HG02623 (cell line): ENCODE data around the gene MIDN.
"Not testable (repeated sequence)": the region's sequence is repeated elsewhere in the genome, so short reads cannot be mapped to it uniquely, and the experiment has no call there.

Experiments
- ATAC-seq: cut with Tn5 transposase; IDR thresholded peaks from one replicate; pipeline ENCODE4 v1.9.1; 2021; ENCODE audit warnings: moderate library complexity; ENCODE audit not compliant: unreplicated experiment

MIDN gene

DNA sequence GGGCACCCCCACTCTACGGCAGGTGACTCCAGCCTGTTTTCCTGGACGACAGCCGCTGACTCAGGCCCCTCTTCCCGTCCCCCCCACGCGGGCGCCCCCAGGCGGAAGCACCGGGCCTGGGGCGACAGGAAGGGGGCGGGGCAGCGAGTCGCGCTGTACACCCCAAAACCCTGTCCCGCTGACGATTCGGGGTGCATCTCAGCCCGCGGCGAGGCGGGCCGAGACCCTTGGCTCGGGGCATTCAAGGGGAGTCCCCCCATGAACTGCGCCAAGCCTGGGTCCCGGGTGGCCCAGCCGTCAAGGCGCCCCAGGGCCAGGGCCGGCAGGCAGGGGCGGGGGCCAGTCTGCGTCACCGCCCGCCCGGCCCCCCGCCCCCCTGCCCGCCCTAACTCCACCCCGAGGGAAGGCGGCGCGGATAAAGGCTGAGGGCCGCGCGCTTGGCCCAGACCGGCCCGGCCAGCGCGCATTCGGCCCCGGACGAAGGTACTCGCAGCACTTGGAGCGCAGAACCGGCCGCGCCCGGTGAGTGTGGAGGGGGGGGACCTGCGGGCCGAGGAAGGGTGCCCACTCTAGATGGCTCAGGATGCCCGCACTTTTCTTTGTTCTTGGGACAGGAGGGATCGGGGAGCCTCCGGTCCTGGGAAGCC is at the start of gene MIDN:
Gene MIDN (plus strand): TSS at position 445 of the 647 bp plus-strand sequence. CDS start 1,714 bp downstream, outside the sequence.
- ATAC-seq = peak; percentile 5

DNA sequence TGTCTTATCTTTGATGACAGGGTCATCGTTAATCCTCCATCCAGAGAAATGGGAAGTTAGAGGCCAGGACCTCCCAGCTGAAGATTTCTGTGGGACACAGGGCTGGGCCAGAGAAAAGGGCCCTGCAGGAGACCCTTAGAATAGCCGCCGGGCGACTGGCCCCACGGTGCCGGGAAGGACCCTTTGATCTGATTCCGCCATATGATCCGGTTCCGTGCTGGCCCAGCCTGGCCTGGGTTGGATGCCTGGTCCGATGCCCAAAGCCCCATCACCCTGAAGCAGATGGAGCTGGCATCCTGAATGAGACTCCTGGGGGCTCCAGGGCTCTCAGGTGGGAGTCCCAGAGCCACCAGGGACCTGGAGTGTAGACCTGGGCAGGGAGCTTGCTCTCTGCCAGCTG is 48.9 kb upstream of the MIDN start:
- ATAC-seq = no peak

DNA sequence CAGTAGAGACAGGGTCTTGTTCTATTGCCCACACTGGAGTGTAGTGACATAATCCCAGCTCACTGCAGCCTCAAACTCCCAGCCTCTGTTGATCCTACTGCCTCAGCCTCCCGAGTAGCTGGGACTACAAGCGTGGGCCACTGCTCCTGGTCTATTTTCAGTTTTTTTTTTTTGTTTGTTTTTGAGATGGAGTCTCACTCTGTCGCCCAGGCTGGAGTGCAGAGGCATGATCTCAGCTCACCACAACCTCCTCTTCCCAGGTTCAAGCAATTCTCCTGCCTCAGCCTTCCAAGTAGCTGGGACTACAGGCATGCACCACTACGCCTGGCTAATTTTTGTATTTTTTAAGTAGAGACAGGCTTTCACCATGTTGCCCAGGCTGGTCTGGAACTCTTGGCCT is 47.8 kb upstream of the MIDN start:
- not testable (repeated sequence) for ATAC-seq

DNA sequence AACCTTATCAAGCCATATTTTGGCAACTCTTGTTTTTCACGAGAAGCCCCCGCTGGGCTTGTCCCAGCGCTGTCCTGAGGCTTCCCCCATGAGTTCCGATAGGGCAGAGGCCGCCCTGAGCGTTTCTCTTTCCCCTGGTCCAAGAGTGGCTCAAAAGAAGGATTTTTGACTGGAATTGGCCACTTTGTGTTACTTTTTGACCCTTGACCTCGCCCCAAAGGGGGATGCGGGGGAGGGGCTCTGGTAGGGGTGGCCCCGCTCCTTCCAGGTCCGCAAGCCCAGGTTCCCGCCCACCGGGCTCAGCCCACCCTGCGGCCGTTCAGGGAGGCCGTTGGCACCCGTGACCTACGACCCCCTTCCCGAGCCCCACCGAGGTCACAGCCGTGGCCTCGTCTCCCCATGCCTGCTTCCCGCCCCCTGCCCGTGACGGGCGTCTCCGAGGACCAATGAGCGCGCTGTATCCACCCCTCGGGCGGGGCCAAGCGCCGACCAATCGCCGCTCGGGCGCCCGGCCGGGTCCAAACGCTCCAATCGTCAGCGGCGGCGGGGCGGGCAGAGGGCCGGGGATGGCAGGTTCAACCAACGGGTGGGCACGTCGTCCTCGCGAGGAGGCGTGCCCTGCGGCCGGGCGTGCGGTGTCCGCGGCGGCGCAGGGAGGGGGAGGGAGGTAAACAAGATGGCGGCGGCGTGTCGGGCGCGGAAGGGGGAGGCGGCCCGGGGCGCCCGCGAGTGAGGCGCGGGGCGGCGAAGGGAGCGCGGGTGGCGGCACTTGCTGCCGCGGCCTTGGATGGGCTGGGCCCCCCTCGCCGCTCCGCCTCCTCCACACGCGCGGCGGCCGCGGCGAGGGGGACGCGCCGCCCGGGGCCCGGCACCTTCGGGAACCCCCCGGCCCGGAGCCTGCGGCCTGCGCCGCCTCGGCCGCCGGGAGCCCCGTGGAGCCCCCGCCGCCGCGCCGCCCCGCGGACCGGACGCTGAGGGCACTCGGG is 43.0 kb upstream of the MIDN start, which contains the start of gene STK11:
Gene STK11 (plus strand): TSS at position 665 of the 986 bp plus-strand sequence. CDS start 1,136 bp downstream, outside the sequence.
- ATAC-seq = peak; percentile 82

DNA sequence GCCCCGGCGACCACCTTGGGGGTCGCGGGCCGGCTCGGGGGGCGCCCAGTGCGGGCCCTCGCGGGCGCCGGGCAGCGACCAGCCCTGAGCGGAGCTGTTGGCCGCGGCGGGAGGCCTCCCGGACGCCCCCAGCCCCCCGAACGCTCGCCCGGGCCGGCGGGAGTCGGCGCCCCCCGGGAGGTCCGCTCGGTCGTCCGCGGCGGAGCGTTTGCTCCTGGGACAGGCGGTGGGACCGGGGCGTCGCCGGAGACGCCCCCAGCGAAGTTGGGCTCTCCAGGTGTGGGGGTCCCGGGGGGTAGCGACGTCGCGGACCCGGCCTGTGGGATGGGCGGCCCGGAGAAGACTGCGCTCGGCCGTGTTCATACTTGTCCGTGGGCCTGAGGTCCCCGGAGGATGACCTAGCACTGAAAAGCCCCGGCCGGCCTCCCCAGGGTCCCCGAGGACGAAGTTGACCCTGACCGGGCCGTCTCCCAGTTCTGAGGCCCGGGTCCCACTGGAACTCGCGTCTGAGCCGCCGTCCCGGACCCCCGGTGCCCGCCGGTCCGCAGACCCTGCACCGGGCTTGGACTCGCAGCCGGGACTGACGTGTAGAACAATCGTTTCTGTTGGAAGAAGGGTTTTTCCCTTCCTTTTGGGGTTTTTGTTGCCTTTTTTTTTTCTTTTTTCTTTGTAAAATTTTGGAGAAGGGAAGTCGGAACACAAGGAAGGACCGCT is 42.1 kb upstream of the MIDN start:
- ATAC-seq = no peak

DNA sequence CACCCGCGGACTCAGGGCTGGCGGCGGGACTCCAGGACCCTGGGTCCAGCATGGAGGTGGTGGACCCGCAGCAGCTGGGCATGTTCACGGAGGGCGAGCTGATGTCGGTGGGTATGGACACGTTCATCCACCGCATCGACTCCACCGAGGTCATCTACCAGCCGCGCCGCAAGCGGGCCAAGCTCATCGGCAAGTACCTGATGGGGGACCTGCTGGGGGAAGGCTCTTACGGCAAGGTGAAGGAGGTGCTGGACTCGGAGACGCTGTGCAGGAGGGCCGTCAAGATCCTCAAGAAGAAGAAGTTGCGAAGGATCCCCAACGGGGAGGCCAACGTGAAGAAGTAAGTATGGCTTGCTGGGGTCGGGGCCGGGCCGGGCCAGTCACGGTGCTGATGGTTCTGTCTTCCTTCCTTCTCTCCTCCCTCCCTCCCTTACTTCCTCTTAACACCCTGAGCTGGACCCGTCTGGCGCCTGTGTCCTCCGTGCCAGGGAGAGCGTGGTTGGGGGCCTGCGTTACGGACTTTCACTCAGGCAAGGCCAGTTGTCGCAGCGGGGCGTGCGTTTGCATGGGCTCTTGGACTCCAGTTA is 41.4 kb upstream of the MIDN start:
- no peak for ATAC-seq

DNA sequence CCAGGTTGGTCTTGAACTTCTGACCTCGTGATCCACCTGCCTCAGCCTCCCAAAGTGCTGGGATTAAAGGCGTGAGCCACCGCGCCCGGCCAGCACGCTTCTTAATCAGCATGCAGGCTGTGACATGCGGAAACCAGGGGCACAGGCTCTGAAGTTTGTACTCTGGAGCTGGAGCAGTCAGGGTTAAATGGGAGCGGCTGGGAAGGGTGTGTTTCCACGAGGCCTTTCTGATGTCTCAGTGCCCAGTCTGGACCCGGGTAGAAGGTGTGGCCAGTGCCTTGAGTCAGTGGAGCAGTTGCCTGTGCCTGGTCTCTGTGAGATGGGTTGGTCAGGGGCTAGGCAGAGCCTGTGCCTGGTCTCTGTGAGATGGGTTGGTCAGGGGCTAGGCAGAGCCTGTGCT is 39.6 kb upstream of the MIDN start:
- ATAC-seq = not testable (repeated sequence)

DNA sequence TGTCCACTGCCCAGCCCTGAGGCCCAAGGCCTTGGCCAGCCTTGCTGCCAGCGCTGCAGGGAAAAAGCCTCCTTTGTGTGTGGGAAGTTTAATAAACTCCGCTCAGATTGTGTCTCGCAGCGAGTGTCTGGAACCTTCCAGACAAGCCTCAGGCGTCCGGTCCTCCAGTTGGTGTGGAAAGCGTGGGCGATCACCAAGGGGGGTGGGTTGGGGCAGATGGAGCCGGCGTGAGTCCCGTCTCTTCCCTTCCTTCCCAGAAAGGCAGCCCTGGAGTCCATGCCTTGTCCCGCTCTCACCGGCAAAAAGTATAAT is 38.2 kb upstream of the MIDN start:
- no peak for ATAC-seq

DNA sequence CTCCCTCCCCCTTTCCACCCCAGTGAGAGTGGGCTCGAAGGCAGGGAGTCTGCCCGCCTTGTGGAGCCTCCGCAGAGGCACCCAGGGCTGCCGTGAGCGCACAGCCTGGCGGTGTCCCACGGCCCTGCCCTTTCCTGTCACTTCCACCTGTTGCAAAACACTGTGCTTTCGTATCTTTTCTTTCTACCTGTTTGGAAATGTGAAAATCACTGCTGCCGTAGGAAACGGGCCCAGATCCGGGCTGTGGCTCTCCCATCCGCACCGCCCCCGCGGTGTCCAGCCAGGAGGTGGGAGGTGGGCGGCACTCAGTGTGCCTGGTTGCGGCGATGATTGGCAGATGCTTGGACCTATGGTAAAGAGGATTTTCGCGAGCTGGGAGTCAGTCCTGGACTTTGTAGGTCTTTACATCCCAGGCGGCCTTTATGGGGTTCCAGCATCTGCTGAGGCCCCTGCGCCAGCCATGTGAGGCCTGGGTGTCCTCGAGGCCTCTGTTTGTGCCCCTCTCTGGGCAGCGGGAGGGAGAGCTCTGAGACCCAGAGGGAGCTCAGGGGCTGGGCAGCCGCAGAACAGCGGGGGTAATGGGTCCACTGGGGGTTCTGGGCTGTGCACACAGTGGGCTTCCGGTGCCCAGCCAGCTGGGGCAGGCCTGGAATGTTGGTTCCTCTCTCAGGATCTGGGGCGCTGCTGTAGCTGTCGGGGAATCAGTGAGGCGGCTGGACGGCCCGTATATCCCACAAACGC is 36.7 kb upstream of the MIDN start:
- ATAC-seq = no peak

DNA sequence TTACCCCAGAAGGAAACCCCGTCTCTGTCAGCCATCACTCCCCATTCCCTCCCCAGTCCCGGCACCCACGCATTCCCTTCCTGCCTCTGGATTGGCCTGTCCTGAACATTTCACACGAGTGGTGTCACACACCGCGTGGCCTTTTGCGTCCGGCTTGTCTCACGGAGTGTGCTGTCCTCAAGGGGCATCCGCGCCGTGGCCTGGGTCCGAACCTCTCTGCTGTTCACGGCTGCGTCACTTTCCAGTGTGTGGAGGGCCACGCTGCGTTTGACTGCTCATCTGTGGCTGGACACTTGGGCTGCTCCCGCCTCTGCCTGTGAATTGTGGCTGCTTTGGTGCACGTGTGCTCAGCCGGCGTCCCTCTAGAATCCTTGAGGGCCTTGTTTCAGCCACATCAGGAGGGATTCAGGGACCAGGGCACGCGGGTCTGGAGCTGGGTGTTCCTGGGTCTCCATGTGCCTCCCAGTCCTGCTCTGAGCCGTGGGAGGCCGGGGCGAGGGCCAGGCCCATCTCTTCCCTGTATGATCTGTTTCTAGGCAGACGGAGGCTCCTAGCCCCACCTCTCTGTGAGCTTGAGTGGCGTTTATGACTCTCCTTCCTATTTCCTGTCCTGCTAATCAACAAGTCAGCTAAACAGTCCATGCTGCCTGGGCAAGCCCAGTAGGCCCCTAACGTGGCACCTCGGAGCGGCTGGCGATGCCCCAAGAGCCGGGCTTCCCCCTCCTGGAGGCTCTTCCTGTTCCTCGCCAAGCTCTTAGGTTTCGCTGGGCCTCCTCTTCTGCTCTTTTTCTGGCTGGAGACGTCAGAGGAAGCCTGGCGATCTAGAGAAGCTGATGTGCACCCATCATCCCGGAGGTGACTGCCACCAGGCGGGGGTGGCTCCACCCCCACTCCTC is 34.7 kb upstream of the MIDN start:
- no peak for ATAC-seq

DNA sequence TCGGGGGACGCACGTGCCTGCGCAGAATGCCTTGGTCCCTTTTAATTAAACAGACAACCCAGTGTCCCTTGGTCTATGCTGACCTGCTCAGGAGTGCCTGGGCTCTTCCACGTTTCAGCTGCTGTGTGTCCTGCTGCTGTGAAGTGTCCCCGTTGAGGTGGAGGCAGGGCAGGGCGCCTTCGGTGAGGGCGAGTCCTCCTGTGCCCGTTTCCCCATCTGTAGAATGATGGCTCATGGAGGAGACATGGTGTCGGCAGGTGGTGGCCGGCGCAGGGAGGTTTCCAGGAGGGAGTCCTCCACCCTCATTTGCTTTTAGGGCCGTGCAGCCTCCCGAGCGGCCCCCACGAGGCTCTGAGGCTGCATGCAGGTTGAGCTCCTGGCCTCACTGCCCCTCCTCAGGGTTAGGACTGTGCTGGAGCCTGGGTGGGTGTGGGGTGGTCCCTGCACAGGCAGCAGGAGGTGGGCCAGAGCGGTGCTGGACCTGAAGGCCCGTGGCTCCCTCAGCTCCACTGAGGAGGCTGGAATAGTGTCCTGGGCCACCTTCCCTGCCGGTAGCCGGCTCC is 34.0 kb upstream of the MIDN start:
- ATAC-seq = no peak

DNA sequence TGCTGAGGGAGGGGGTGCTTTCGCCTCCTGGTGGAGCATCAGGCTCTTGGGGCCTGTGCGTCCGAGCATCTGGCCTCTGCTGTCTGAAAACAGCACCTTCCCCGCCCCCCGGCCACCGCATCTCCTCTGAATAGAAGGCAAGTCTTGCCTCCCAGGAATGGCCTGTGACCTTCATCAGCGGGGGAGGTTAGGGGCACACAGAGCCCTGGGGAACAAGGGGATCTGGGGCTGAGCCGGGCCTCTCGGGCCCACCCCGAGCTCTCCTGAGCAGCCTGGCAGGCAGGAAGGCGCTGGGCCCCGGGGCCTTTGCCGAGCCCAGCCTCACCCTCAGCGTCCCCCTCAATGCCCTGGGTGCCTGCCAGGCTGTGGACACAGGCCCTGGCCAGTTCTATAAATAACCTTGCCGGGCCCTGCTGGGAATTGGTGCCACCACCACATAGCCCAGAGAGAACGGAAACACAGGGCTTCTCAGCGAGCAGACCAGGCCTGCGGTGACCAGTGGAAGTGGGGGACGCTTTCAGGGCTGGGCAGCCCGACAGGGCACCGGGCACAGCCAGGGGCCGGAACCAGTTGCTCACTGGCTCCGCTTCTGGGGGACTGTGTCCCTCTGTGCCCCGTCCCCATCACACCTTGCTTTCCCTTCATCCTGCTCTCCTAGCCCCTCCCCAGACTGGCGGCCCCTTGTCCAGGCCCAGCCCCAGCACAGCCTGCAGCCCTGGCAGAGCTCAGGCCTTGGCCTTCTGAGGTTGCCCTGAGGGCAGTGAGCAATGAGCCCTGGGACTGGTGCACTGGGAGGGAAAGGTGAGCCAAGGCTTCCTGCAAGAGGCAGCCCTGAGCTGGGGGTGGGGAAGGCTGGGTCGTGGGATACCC is 33.3 kb upstream of the MIDN start:
- ATAC-seq = no peak

DNA sequence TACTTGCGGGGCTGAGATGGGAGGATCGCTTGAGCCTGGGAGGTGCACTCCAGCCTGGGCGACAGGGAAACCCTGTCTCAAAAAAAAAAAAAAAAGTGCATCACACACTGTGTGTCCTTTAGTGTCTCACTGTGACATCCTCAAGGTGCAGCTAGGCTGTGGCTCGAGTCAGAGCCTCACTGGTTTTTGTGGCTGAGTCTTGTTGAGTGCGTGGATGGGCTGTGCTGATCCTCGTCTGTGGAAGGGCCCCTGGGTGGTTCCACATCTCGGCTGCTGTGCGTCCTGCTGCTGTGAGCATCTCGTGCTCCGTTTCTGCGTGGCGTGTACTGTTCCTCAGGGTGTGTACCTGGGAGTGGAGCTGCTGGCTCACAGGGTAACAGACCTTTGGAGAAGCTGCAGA is 31.6 kb upstream of the MIDN start:
- ATAC-seq = no peak

DNA sequence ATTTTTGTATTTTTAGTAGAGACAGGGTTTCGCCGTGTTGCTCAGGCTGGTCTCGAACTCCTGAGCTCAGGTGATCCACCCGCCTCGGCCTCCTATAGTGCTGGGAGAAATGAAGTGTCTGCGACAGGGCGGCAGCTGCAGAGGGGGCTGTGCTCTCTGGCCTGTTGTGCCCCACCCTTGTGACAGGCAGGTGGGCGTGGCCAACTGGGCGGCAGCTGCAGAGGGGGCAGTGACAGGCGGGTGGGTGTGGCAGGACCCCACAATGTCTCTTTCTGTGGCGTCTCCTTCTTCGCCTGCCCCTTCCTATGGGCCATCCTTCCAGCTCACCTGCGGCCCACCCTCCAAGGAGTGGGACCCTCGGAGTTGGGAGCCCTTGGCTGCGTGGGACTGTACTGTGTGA is 31.0 kb upstream of the MIDN start:
- ATAC-seq = no peak

DNA sequence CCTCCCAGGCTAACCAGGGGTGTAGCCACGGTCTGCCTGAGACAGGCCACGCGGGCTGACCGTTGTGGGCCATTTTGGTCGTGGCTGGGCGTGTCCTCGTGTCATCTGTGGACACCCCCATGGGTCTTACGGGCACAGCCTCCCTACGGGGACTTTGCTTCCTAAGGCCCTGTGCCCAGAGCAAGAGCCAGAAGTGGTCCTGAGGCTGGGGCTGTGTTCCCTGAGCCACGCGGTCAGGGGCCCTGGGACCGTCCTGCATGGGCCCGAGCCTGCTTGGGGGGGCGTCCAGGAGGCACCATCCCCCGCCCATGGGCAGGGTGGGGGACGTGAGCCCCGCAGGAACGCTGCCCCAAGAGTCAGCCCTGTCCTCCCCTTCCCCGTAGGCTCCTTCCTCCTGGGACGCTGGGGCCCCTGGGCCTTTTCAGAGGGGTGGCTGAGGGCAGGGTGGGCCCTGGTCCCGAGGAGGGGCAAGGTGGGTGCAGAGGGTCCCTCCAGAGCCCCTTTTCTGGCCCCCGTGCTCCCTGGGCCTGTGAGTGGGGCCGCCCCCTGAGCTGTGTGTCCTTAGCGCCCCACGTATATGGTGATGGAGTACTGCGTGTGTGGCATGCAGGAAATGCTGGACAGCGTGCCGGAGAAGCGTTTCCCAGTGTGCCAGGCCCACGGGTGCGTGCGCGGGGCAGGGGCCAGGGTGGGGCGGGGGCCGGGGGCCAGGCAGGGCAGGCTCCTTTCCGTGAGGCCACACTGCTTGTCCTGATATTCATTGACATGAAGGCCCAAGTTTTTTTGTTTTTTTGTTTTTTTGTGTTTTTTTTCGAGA is 29.4 kb upstream of the MIDN start:
- no peak for ATAC-seq

DNA sequence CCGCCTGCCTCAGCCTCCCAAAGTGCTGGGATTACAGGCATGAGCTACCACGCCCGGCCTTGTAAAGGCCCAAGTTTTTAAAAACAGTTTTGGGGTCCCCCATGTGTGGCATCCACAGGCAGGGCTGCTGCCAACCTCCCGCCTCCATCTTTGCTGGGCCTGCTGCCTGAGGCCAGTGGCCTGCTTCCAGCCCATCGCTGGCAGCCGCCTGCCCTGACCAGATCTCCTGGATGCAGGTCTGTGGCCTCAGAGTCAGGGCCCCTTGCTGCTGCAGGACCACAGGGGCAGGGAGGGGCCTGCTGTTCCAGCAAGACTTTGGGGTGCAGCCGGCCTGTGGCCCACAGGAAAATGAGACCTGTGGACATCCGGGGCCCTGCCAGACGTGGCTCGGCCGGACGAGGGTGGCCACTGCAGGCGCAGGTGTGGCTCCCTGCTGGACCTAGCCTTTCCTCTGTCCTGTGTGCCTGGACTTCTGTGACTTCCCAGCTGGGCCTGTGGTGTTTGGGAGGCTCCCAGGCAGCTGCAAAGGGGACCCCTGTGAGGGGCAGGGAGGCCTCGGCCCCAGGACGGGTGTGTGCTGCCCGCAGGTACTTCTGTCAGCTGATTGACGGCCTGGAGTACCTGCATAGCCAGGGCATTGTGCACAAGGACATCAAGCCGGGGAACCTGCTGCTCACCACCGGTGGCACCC is 28.5 kb upstream of the MIDN start:
- no peak for ATAC-seq

DNA sequence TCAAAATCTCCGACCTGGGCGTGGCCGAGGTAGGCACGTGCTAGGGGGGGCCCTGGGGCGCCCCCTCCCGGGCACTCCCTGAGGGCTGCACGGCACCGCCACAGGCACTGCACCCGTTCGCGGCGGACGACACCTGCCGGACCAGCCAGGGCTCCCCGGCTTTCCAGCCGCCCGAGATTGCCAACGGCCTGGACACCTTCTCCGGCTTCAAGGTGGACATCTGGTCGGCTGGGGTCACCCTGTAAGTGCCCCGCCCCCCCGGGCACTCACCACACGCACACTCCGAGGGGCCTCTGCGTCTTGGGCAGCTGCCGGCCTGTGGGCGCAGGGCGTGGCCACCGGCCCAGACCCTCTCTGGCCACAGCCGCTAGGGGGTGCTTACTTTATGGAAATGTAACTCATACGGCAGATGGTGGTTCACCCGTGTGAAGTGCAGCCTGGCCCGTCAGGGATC is 27.9 kb upstream of the MIDN start:
- no peak for ATAC-seq
